Smooth muscle cell (in vitro differentiated cells): ENCODE data around the gene ATF5. TPM values are rescaled to one million over a fixed set of nuclear protein-coding genes. Genes with fewer than 3 reads are reported as not detected.

ENCODE experiments used
- DNase-seq: peaks from one replicate; lab custom pipeline; 2025; ENCODE audit not compliant: unreplicated experiment; lab: John Stamatoyannopoulos, UW
- H2AFZ ChIP-seq: fragments of 200-600 bp; sonication (generic); 2 replicates; pipeline ENCODE4 v1.6.0; 2016; ENCODE audit warnings: antibody characterized with exemption, low read depth, mild to moderate bottlenecking
- H3F3A ChIP-seq: fragments of 200-600 bp; sonication (generic); 2 replicates; pipeline ENCODE4 v1.6.0; 2017; ENCODE audit warnings: antibody characterized with exemption, low read depth
- H3K27ac ChIP-seq: fragments of 200-600 bp; sonication (generic); 2 replicates; pipeline ENCODE4 v1.5.1; 2016; ENCODE audit warnings: low read depth, mild to moderate bottlenecking
- H3K27me3 ChIP-seq: fragments of 200-600 bp; sonication (generic); 2 replicates; pipeline ENCODE4 v1.6.1; 2016; ENCODE audit warnings: low read depth, mild to moderate bottlenecking
- H3K36me3 ChIP-seq: fragments of 200-600 bp; sonication (generic); 2 replicates; pipeline ENCODE4 v1.5.1; 2016; ENCODE audit warnings: low read depth
- H3K4me1 ChIP-seq: fragments of 200-600 bp; sonication (generic); 2 replicates; pipeline ENCODE4 v1.5.1; 2016; ENCODE audit warnings: low read depth
- H3K4me2 ChIP-seq: fragments of 200-600 bp; sonication (generic); 2 replicates; pipeline ENCODE4 v1.6.0; 2016; ENCODE audit warnings: mild to moderate bottlenecking
- H3K4me3 ChIP-seq: fragments of 200-600 bp; sonication (generic); 2 replicates; pipeline ENCODE4 v1.5.1; 2016; ENCODE audit warnings: mild to moderate bottlenecking
- H3K79me2 ChIP-seq: fragments of 200-600 bp; sonication (generic); 2 replicates; pipeline ENCODE4 v1.6.0; 2016; ENCODE audit warnings: low read depth, mild to moderate bottlenecking
- H3K9ac ChIP-seq: fragments of 200-600 bp; sonication (generic); 2 replicates; pipeline ENCODE4 v1.6.0; 2016; ENCODE audit warnings: low read depth
- H3K9me3 ChIP-seq: fragments of 200-600 bp; sonication (generic); replicated peaks from 2 replicates; pipeline ENCODE4 v1.5.1; 2016; ENCODE audit warnings: low read depth
- H4K20me1 ChIP-seq: fragments of 200-600 bp; sonication (generic); 2 replicates; pipeline ENCODE4 v1.6.0; 2016; ENCODE audit warnings: low read depth
- WGBS: methylation state at CpG from one replicate; pipeline ENCODE4 v1.1.7; 2016; ENCODE audit warnings: low lambda C conversion rate; 5-methylcytosine and 5-hydroxymethylcytosine counted together
- polyA plus RNA-seq: library from polyadenylated mRNA; unstranded; fragments of >200 nt; fragmentation: Nextera tagmentation; extraction: Ambion mirVana; gene quantifications from 2 replicates; pipeline ENCODE4 v1.2.1, GENCODE V29; 2016
- total RNA-seq: library from RNA; depleted of rRNA; stranded (reverse); fragments of >200 nt; gene quantifications from 2 replicates; pipeline ENCODE4 v1.2.3, GENCODE V29; 2014
- TF ChIP-seq, protein P1 (sequence below): fragments of 200-600 bp; sonication (generic); IDR thresholded peaks from 2 replicates; pipeline ENCODE4 v1.5.1; 2017; ENCODE audit warnings: borderline replicate concordance, mild to moderate bottlenecking, antibody characterized with exemption; ENCODE audit not compliant: insufficient read depth, poor library complexity, severe bottlenecking

ATF5 gene
- total and polyA plus RNA-seq, 2 experiments from 2014 or later: 5.0 to 10.1 TPM

DNA sequence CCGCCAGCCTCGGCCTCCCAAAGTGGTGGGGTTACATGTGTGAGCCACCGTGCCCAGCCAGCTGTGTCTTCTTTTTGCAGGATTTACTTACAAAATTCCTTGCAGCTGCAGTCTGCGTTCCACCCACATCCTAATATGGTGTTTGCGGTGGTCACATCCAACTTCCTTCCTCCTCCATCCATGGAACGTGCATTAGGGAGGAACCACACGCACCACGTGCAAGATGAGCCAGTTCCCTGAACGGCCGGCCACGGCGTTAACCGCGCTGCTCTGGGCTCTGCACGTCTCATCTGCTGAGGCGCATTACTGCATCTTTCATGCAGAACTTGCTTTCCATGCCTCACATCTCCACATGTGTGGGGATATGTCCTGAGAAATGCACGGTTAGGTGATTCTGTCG lies 45.0 kb downstream of the ATF5 start:
- Histone ChIP-seq H3K9me3 (no peaks in the 10 kb centered on the region), H3F3A (no peaks in the 10 kb centered on the region), H3K27ac (no peak overlapping the region), H3K79me2 (no peaks in the 10 kb centered on the region), H3K4me3 (no peak overlapping the region), H4K20me1 (no peaks in the 10 kb centered on the region), H3K4me2 (no peak overlapping the region), H3K4me1 (no peaks in the 10 kb centered on the region), H3K27me3 (no peaks in the 10 kb centered on the region), H3K36me3 (no peaks in the 10 kb centered on the region), H2AFZ (no peak overlapping the region), H3K9ac (no peak overlapping the region)
- DNase-seq: no peak
- TF ChIP-seq, protein P1, sequence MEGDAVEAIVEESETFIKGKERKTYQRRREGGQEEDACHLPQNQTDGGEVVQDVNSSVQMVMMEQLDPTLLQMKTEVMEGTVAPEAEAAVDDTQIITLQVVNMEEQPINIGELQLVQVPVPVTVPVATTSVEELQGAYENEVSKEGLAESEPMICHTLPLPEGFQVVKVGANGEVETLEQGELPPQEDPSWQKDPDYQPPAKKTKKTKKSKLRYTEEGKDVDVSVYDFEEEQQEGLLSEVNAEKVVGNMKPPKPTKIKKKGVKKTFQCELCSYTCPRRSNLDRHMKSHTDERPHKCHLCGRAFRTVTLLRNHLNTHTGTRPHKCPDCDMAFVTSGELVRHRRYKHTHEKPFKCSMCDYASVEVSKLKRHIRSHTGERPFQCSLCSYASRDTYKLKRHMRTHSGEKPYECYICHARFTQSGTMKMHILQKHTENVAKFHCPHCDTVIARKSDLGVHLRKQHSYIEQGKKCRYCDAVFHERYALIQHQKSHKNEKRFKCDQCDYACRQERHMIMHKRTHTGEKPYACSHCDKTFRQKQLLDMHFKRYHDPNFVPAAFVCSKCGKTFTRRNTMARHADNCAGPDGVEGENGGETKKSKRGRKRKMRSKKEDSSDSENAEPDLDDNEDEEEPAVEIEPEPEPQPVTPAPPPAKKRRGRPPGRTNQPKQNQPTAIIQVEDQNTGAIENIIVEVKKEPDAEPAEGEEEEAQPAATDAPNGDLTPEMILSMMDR: no peak
- 92% methylated on average over 18 of the region's 18 CpGs for WGBS

DNA sequence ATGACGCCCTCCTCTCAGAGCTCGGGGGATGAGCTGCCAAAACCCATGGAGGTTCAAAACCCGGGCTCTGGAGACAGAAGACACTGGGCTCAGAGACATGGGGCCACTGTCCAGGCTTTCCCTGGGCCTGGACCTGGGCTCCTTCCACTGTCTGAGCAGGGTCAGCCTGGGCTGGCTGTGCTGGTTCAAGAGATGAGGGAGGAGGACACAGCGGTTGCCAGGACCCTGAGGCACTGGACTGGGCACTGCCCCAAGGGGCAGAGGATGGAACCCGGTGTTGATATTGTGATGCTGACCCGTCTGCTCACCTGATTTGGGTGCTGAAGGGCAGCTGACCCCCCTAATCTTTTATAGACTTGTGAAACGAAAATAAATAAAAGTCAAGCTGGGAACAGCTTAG lies 46.0 kb downstream of the ATF5 start:
- no peak for DNase-seq
- Histone ChIP-seq H4K20me1 (no peaks in the 10 kb centered on the region), H2AFZ (no peak overlapping the region), H3K4me2 (no peak overlapping the region), H3K79me2 (no peaks in the 10 kb centered on the region), H3K4me3 (no peak overlapping the region), H3K27ac (no peak overlapping the region), H3K4me1 (no peaks in the 10 kb centered on the region), H3F3A (no peaks in the 10 kb centered on the region), H3K9ac (no peak overlapping the region), H3K27me3 (no peaks in the 10 kb centered on the region), H3K9me3 (no peaks in the 10 kb centered on the region), H3K36me3 (no peaks in the 10 kb centered on the region)
- WGBS: 90% methylated on average over 7 of the region's 7 CpGs
- TF ChIP-seq, protein P1: no peak

DNA sequence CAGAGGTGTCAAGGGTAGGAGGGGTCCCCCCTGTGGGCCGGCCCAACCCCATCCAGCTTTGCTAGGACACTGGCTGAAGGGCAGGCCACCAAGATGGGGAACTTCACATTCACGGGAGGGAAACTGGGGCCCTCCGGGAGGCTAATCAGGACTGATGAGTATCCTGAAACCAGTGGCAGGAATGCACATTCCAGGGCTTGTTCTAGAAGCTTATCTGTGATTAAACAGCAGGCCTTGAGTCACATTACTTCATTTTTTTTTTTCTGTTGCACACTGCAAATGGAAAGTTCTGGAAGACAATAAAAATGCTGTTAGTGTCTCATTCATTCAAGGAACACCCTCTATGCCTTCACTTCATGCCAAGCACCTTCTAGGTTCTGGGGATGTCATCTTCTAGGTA lies 47.5 kb downstream of the ATF5 start:
- Histone ChIP-seq H3K4me1 (no peaks in the 10 kb centered on the region), H3K27me3 (no peaks in the 10 kb centered on the region), H4K20me1 (no peaks in the 10 kb centered on the region), H2AFZ (no peak overlapping the region), H3K79me2 (no peaks in the 10 kb centered on the region), H3K36me3 (no peaks in the 10 kb centered on the region), H3K4me3 (no peak overlapping the region), H3K4me2 (no peak overlapping the region), H3K9ac (no peak overlapping the region), H3K9me3 (no peaks in the 10 kb centered on the region), H3K27ac (no peak overlapping the region), H3F3A (no peaks in the 10 kb centered on the region)
- TF ChIP-seq, protein P1: no peak
- DNase-seq: no peak
- WGBS: 74% methylated on average over 3 of the region's 3 CpGs

DNA sequence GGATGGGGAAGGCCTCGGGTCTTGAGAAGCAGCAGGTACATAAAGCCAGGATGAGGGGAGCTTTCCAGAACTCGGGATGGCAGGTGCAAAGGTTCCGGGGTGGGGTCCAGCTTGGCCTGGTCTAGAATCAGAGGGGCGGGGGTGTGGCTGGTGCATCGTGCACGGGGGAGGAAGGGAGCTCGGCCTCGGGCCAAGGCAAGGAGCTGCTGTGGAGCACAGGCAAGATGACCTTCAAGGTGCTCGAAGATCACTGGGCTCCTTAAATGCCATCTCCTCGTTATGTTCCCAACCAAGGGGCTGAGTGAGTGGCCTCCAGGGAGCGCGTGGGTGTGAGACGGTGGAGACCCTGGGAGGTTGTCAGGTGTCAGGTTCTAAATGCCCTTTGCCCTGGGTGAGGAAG lies 48.1 kb downstream of the ATF5 start:
- no peaks in the 10 kb centered on the region for H3K36me3 ChIP-seq
- no peak overlapping the region for H3K4me3 ChIP-seq

More for the DNA sequence above, 48.1 kb downstream of the ATF5 start:
- Histone ChIP-seq H3K4me2 (no peak overlapping the region), H3K4me1 (no peaks in the 10 kb centered on the region), H3K27ac (no peak overlapping the region), H3K9ac (no peak overlapping the region), H2AFZ (no peak overlapping the region), H3K79me2 (no peaks in the 10 kb centered on the region), H4K20me1 (no peaks in the 10 kb centered on the region), H3F3A (no peaks in the 10 kb centered on the region), H3K27me3 (no peaks in the 10 kb centered on the region), H3K9me3 (no peaks in the 10 kb centered on the region)
- TF ChIP-seq, protein P1: no peak
- DNase-seq: no peak
- WGBS: 95% methylated on average over 12 of the region's 13 CpGs
